ENCODE measurements around the gene CTSZ. TPM values are rescaled to one million over a fixed set of nuclear protein-coding genes. Genes with fewer than 3 reads are reported as not detected.

The CTSZ gene
- total RNA-seq, 2 experiments from 2014 or later: 14.7 to 17.7 TPM

- H3K36me3 Mint-ChIP-seq (ENCODE audit: low read depth): peaks cover 39% of the 10 kb centered on the region
- no peak for TF ChIP-seq CTCF (IDR thresholded peaks at IDR 0.05)
- ChIA-PET CTCF (no interaction called here), POLR2A (interaction anchor here (1.6 kb wide), 1 partner anchor 11 kb away, joined by 3 read pairs; the partner anchor contains the start of gene ATP5F1E)
- Histone ChIP-seq H3K9me3 (ENCODE audit: control insufficient read depth in 1 of 2, insufficient read depth in 1 of 2, low read length in 2 of 2) (no peaks in the 10 kb centered on the region), H3K4me3 (ENCODE audit: low read length) (no peak overlapping the region), H3K27me3 (ENCODE audit: control insufficient read depth in 1 of 2, insufficient read depth in 2 of 2, low read length in 2 of 2) (no peaks in the 10 kb centered on the region), H3K27ac (ENCODE audit: low read depth in 1 of 2, low read length in 2 of 2) (no peak overlapping the region), H3K36me3 (ENCODE audit: insufficient read depth, low read length) (peaks cover 36% of the 10 kb centered on the region), H3K4me1 (ENCODE audit: insufficient read depth, low read length) (peaks cover 16% of the 10 kb centered on the region)
- H3K27me3 Mint-ChIP-seq: no peaks in the 10 kb centered on the region
- DNase-seq: no peak
- ATAC-seq (ENCODE audit: poor library complexity): no peak
- peaks cover 30% of the 10 kb centered on the region for H3K4me1 Mint-ChIP-seq (ENCODE audit: low read depth)
- H3K4me3 Mint-ChIP-seq: no peak overlapping the region
- H3K9me3 Mint-ChIP-seq: no peaks in the 10 kb centered on the region
- intact Hi-C loops (cut with DNase I, micrococcal nuclease): no loop called here
- H3K27ac Mint-ChIP-seq: no peak overlapping the region
Measured at GRCh38 chr20:59020938-59021551, 14.0 kb upstream of the CTSZ start.

- Mint-ChIP-seq H3K27ac (no peak within 1 kb of the TSS), H3K4me1 (ENCODE audit: low read depth) (peaks cover 27% of the 10 kb centered on the region), H3K27me3 (no peaks in the 10 kb centered on the region), H3K36me3 (ENCODE audit: low read depth) (peaks cover 21% of the 10 kb centered on the region), H3K9me3 (no peaks in the 10 kb centered on the region), H3K4me3 (no peak within 1 kb of the TSS)
- H3K4me1 ChIP-seq (ENCODE audit: insufficient read depth, low read length): peaks cover 18% of the 10 kb centered on the region
- no peaks in the 10 kb centered on the region for H3K27me3 ChIP-seq (ENCODE audit: control insufficient read depth in 1 of 2, insufficient read depth in 2 of 2, low read length in 2 of 2)
- H3K36me3 ChIP-seq (ENCODE audit: insufficient read depth, low read length): peaks cover 19% of the 10 kb centered on the region
- H3K27ac ChIP-seq (ENCODE audit: low read depth in 1 of 2, low read length in 2 of 2): no peak within 1 kb of the TSS
- no peak within 1 kb of the TSS for H3K4me3 ChIP-seq (ENCODE audit: low read length)
- ATAC-seq (ENCODE audit: poor library complexity) (no peak), DNase-seq (no peak)
- POLR2A ChIA-PET: interaction anchor here (2.3 kb wide), 1 partner anchor 13 kb away, joined by 6 read pairs; the partner anchor contains the start of gene ATP5F1E
- intact Hi-C loops (cut with DNase I, micrococcal nuclease): no loop called here
- CTCF ChIA-PET: no interaction called here
- TF ChIP-seq CTCF (IDR thresholded peaks at IDR 0.05): no peak
- no peaks in the 10 kb centered on the region for H3K9me3 ChIP-seq (ENCODE audit: control insufficient read depth in 1 of 2, insufficient read depth in 1 of 2, low read length in 2 of 2)
Measured at GRCh38 chr20:59019217-59019616, 12.2 kb upstream of the CTSZ start, which contains the start of gene TUBB1. TUBB1 (plus strand) TSS chr20:59019429; CDS start chr20:59019523, 94 bp downstream.

- Histone ChIP-seq H3K9me3 (ENCODE audit: control insufficient read depth in 1 of 2, insufficient read depth in 1 of 2, low read length in 2 of 2) (no peaks in the 10 kb centered on the region), H3K4me3 (ENCODE audit: low read length) (no peak overlapping the region), H3K36me3 (ENCODE audit: insufficient read depth, low read length) (peaks cover 15% of the 10 kb centered on the region), H3K27me3 (ENCODE audit: control insufficient read depth in 1 of 2, insufficient read depth in 2 of 2, low read length in 2 of 2) (no peaks in the 10 kb centered on the region), H3K4me1 (ENCODE audit: insufficient read depth, low read length) (peaks cover 22% of the 10 kb centered on the region), H3K27ac (ENCODE audit: low read depth in 1 of 2, low read length in 2 of 2) (no peak overlapping the region)
- no peak for DNase-seq
- TF ChIP-seq CTCF (IDR thresholded peaks at IDR 0.05): no peak
- Mint-ChIP-seq H3K27me3 (no peaks in the 10 kb centered on the region), H3K36me3 (ENCODE audit: low read depth) (peaks cover 17% of the 10 kb centered on the region), H3K9me3 (no peaks in the 10 kb centered on the region), H3K4me1 (ENCODE audit: low read depth) (peaks cover 31% of the 10 kb centered on the region), H3K27ac (no peak overlapping the region), H3K4me3 (no peak overlapping the region)
- ATAC-seq (ENCODE audit: poor library complexity): no peak
- POLR2A ChIA-PET: interaction anchor here (2.3 kb wide), 1 partner anchor 13 kb away, joined by 6 read pairs; the partner anchor contains the start of gene ATP5F1E
- intact Hi-C loops (cut with DNase I, micrococcal nuclease): no loop called here
- CTCF ChIA-PET: no interaction called here
Measured at GRCh38 chr20:59018817-59019216, 11.8 kb upstream of the CTSZ start.
